Activated CD4-positive, alpha-beta memory T cell treated with anti-CD3 and anti-CD28 coated beads for 36 hours (primary cell): ENCODE results near the gene RBCK1. TPM values are rescaled to one million over a fixed set of nuclear protein-coding genes. Genes with fewer than 3 reads are reported as not detected.
"Not testable (repeated sequence)": the region's sequence is repeated elsewhere in the genome, so short reads cannot be mapped to it uniquely, and the experiment has no call there.

Experiments used
- CTCF ChIA-PET: fragments of 350-600 bp; sonication (Branson Sonifier 250); formaldehyde crosslinking; loops from one replicate; lab custom pipeline; 2021; ENCODE audit warnings: antibody characterized with exemption, inconsistent platforms; lab: Charles Lee
- POLR2A ChIA-PET: fragments of 350-600 bp; sonication (Branson Sonifier 250); formaldehyde crosslinking; loops from one replicate; lab custom pipeline; 2021; ENCODE audit warnings: antibody characterized with exemption; lab: Charles Lee
- DNase-seq: peaks from one replicate; pipeline ENCODE4 v3.0.0-alpha.2; 2020
- H3K27ac Mint-ChIP-seq: one replicate; pipeline ENCODE4 v1.8.0; 2021; ENCODE audit warnings: mixed read lengths
- H3K27me3 Mint-ChIP-seq: one replicate; pipeline ENCODE4 v1.8.0; 2021; ENCODE audit warnings: mixed read lengths
- H3K36me3 Mint-ChIP-seq: one replicate; pipeline ENCODE4 v1.8.0; 2021; ENCODE audit warnings: mixed read lengths
- H3K4me1 Mint-ChIP-seq: one replicate; pipeline ENCODE4 v1.8.0; 2021; ENCODE audit warnings: low read depth, mixed read lengths
- H3K4me3 Mint-ChIP-seq: one replicate; pipeline ENCODE4 v1.8.0; 2021; ENCODE audit warnings: mild to moderate bottlenecking, mixed read lengths
- H3K9me3 Mint-ChIP-seq: one replicate; pipeline ENCODE4 v1.8.0; 2021; ENCODE audit warnings: mixed read lengths
- intact Hi-C: fragments of 100-400 bp; cut with micrococcal nuclease; formaldehyde crosslinking; loops from one replicate; pipeline ENCODE4 v1.15.1; 2023
- total RNA-seq, 2 experiments: library from RNA; stranded (reverse); gene quantifications; one replicate each; pipeline ENCODE4 v1.2.3, GENCODE V29; 2021

Gene RBCK1
- total RNA-seq, 2 experiments from 2014 or later: 137 to 139 TPM

GRCh38 chr20:368915-369314 is 39.2 kb upstream of the RBCK1 start:
- H3K36me3 Mint-ChIP-seq: no peaks in the 10 kb centered on the region
- H3K4me3 Mint-ChIP-seq: no peak overlapping the region
- CTCF ChIA-PET: interaction anchor here (1.7 kb wide), 1 partner anchor 14 kb away, joined by 4 read pairs; no protein-coding TSS in a partner anchor
- H3K27ac Mint-ChIP-seq: no peak overlapping the region
- H3K27me3 Mint-ChIP-seq: no peaks in the 10 kb centered on the region
- peaks cover 45% of the 10 kb centered on the region for H3K4me1 Mint-ChIP-seq
- no peaks in the 10 kb centered on the region for H3K9me3 Mint-ChIP-seq
- intact Hi-C loops: no loop called here
- POLR2A ChIA-PET: interaction anchor here (0.9 kb wide), 1 partner anchor 11 kb away, joined by 4 read pairs; the partner anchor contains the start of gene TRIB3
- no peak for DNase-seq

GRCh38 chr20:370151-370600 is 37.9 kb upstream of the RBCK1 start:
- H3K27ac Mint-ChIP-seq: no peak overlapping the region
- H3K9me3 Mint-ChIP-seq: no peaks in the 10 kb centered on the region
- H3K4me1 Mint-ChIP-seq: peaks cover 36% of the 10 kb centered on the region
- intact Hi-C loops: no loop called here
- H3K27me3 Mint-ChIP-seq: no peaks in the 10 kb centered on the region
- H3K4me3 Mint-ChIP-seq: no peak overlapping the region
- ChIA-PET CTCF (interaction anchor here (0.5 to 1.7 kb wide), 2 partner anchors 16 to 276 kb away, joined by 3 to 4 read pairs; no protein-coding TSS in a partner anchor), POLR2A (no interaction called here)
- H3K36me3 Mint-ChIP-seq: no peaks in the 10 kb centered on the region
- no peak for DNase-seq

GRCh38 chr20:370977-371754 is 36.9 kb upstream of the RBCK1 start:
- Mint-ChIP-seq H3K4me1 (peaks cover 28% of the 10 kb centered on the region), H3K4me3 (no peak overlapping the region), H3K27ac (no peak overlapping the region), H3K9me3 (no peaks in the 10 kb centered on the region), H3K27me3 (no peaks in the 10 kb centered on the region), H3K36me3 (no peaks in the 10 kb centered on the region)
- intact Hi-C loops: no loop called here
- no peak for DNase-seq
- POLR2A ChIA-PET: interaction anchor here (1.5 to 1.8 kb wide), 2 partner anchors 8 to 9 kb away, joined by 4 to 5 read pairs; partner anchors contain the start of gene TRIB3
- CTCF ChIA-PET: interaction anchor here (1.6 to 2.4 kb wide), 3 partner anchors 9 to 108 kb away, joined by 4 to 9 read pairs (median 4); partner anchors contain the start of gene TRIB3

- DNase-seq: no peak
- ChIA-PET POLR2A (interaction anchor here (1.5 to 1.8 kb wide), 2 partner anchors 9 kb away, joined by 4 to 5 read pairs; partner anchors contain the start of gene TRIB3), CTCF (interaction anchor here (1.6 to 2.4 kb wide), 4 partner anchors 9 to 107 kb away, joined by 4 to 9 read pairs (median 4); partner anchors contain the start of gene TRIB3)
- Mint-ChIP-seq H3K4me1 (peaks cover 24% of the 10 kb centered on the region), H3K9me3 (no peaks in the 10 kb centered on the region), H3K27ac (no peak overlapping the region), H3K4me3 (no peak overlapping the region), H3K36me3 (no peaks in the 10 kb centered on the region), H3K27me3 (no peaks in the 10 kb centered on the region)
- intact Hi-C loops: no loop called here
Observed at GRCh38 chr20:371755-372542, 36.1 kb upstream of the RBCK1 start.

GRCh38 chr20:372543-373082 is 35.5 kb upstream of the RBCK1 start:
- H3K4me3 Mint-ChIP-seq, H3K36me3 Mint-ChIP-seq, H3K27me3 Mint-ChIP-seq, intact Hi-C loops, H3K27ac Mint-ChIP-seq, H3K9me3 Mint-ChIP-seq: not testable (repeated sequence)
- DNase-seq: peak; percentile 41
- ChIA-PET CTCF (interaction anchor here (0.7 to 2.4 kb wide), 5 partner anchors 8 to 107 kb away, joined by 3 to 9 read pairs (median 4); partner anchors contain the start of gene TRIB3), POLR2A (interaction anchor here (1.5 to 1.8 kb wide), 2 partner anchors 8 to 10 kb away, joined by 4 to 5 read pairs; partner anchors contain the start of gene TRIB3)
- H3K4me1 Mint-ChIP-seq: peaks cover 20% of the 10 kb centered on the region

GRCh38 chr20:373171-373890 is 34.8 kb upstream of the RBCK1 start:
- CTCF ChIA-PET: interaction anchor here (0.7 to 2.4 kb wide), 3 partner anchors 11 to 19 kb away, joined by 3 to 9 read pairs (median 5); no protein-coding TSS in a partner anchor
- Mint-ChIP-seq H3K4me3 (no peak overlapping the region), H3K36me3 (no peaks in the 10 kb centered on the region), H3K4me1 (peaks cover 20% of the 10 kb centered on the region), H3K9me3 (no peaks in the 10 kb centered on the region), H3K27me3 (no peaks in the 10 kb centered on the region), H3K27ac (peak overlapping the region; percentile 3)
- peak; percentile 24 for DNase-seq
- intact Hi-C loops: no loop called here
- POLR2A ChIA-PET: interaction anchor here (1.8 kb wide), 1 partner anchor 10 kb away, joined by 4 read pairs; no protein-coding TSS in a partner anchor

- Mint-ChIP-seq H3K4me1 (peaks cover 20% of the 10 kb centered on the region), H3K27me3 (no peaks in the 10 kb centered on the region), H3K27ac (no peak overlapping the region), H3K36me3 (no peaks in the 10 kb centered on the region), H3K4me3 (no peak overlapping the region), H3K9me3 (no peaks in the 10 kb centered on the region)
- DNase-seq: no peak
- ChIA-PET CTCF (interaction anchor here (0.8 to 1.0 kb wide), 2 partner anchors 45 to 93 kb away, joined by 3 to 4 read pairs; no protein-coding TSS in a partner anchor), POLR2A (no interaction called here)
- intact Hi-C loops: no loop called here
Observed at GRCh38 chr20:375265-375889, 32.7 kb upstream of the RBCK1 start.

- Mint-ChIP-seq H3K4me1 (peaks cover 20% of the 10 kb centered on the region), H3K27ac (no peak overlapping the region), H3K36me3 (no peaks in the 10 kb centered on the region), H3K9me3 (no peaks in the 10 kb centered on the region), H3K4me3 (no peak overlapping the region), H3K27me3 (no peaks in the 10 kb centered on the region)
- ChIA-PET CTCF (no interaction called here), POLR2A (no interaction called here)
- intact Hi-C loops: no loop called here
- DNase-seq: no peak
Observed at GRCh38 chr20:376089-376488, 32.0 kb upstream of the RBCK1 start.

- no peak overlapping the region for H3K4me3 Mint-ChIP-seq
- H3K27me3 Mint-ChIP-seq: no peaks in the 10 kb centered on the region
- H3K9me3 Mint-ChIP-seq: no peaks in the 10 kb centered on the region
- intact Hi-C loops: no loop called here
- no peak for DNase-seq
- POLR2A ChIA-PET: no interaction called here
- CTCF ChIA-PET: no interaction called here
- peaks cover 18% of the 10 kb centered on the region for H3K4me1 Mint-ChIP-seq
- no peaks in the 10 kb centered on the region for H3K36me3 Mint-ChIP-seq
- H3K27ac Mint-ChIP-seq: no peak overlapping the region
Observed at GRCh38 chr20:376750-377149, 31.3 kb upstream of the RBCK1 start.

GRCh38 chr20:377578-377977 is 30.5 kb upstream of the RBCK1 start:
- H3K27me3 Mint-ChIP-seq, H3K27ac Mint-ChIP-seq, H3K36me3 Mint-ChIP-seq, H3K9me3 Mint-ChIP-seq, DNase-seq, intact Hi-C loops, H3K4me3 Mint-ChIP-seq, POLR2A ChIA-PET: not testable (repeated sequence)
- CTCF ChIA-PET: interaction anchor here (1.0 kb wide), 1 partner anchor 11 kb away, joined by 3 read pairs; no protein-coding TSS in a partner anchor
- peaks cover 17% of the 10 kb centered on the region for H3K4me1 Mint-ChIP-seq

- Mint-ChIP-seq H3K9me3 (no peaks in the 10 kb centered on the region), H3K36me3 (no peaks in the 10 kb centered on the region), H3K27ac (no peak overlapping the region), H3K4me1 (peaks cover 11% of the 10 kb centered on the region), H3K4me3 (peak overlapping the region; percentile 82), H3K27me3 (no peaks in the 10 kb centered on the region)
- POLR2A ChIA-PET: no interaction called here
- no peak for DNase-seq
- CTCF ChIA-PET: no interaction called here
- intact Hi-C loops: no loop called here
Observed at GRCh38 chr20:378961-379336, 29.1 kb upstream of the RBCK1 start.
